Endothelial cell of umbilical vein (primary cell): ENCODE measurements around the gene SNAP25. TPM values are rescaled to one million over a fixed set of nuclear protein-coding genes. Genes with fewer than 3 reads are reported as not detected.

Experiments
- BruUV-seq: library from RNA; stranded (reverse); fragments of 400-500 nt; replicated peaks from 2 replicates; lab custom pipeline; 2021; lab: Mats Ljungman, UMichigan
- CTCF ChIA-PET: fragments of 300-600, 350-600 bp; sonication (Branson Sonifier 250); formaldehyde crosslinking; loops from one replicate; lab custom pipeline; 2021; ENCODE audit warnings: antibody characterized with exemption, inconsistent platforms; lab: Charles Lee
- POLR2A ChIA-PET: fragments of 300-600, 350-600 bp; sonication (Branson Sonifier 250); formaldehyde crosslinking; loops from one replicate; lab custom pipeline; 2021; ENCODE audit warnings: antibody characterized with exemption, inconsistent platforms; lab: Charles Lee
- DNase-seq: peaks from one replicate; pipeline ENCODE4 v3.0.0-alpha.2; 2011; ENCODE audit warnings: low read depth, low spot score
- FAIRE-seq: peaks from 2 replicates; lab custom pipeline; 2011; peaks lifted over from hg19 to GRCh38; lab: Jason Lieb, UNC
- H2AFZ ChIP-seq: 2 replicates; pipeline ENCODE4 v1.6.0; 2012; ENCODE audit warnings: low read depth, low read length, control low read depth, inconsistent platforms
- H3K27ac ChIP-seq: 2 replicates; pipeline ENCODE4 v1.5.1; 2011; ENCODE audit warnings: low read depth, mild to moderate bottlenecking, control low read depth, low read length, moderate library complexity; ENCODE audit not compliant: insufficient read depth
- H3K27me3 ChIP-seq, 2 experiments: 2 replicates each; pipeline versions ENCODE4 v1.6.0 to v1.6.1; 2011; ENCODE audit warnings: low read length in 2 of 2, mixed read lengths in 1 of 2; ENCODE audit not compliant: control insufficient read depth in 2 of 2, insufficient read depth in 2 of 2
- H3K36me3 ChIP-seq, 2 experiments: 2 replicates in 1 of 2; 3 replicates in 1 of 2; pipeline ENCODE4 v1.5.1; 2011; ENCODE audit warnings: low read length in 2 of 2, mild to moderate bottlenecking in 1 of 2, moderate library complexity in 1 of 2; ENCODE audit not compliant: control insufficient read depth in 2 of 2, insufficient read depth in 2 of 2; ENCODE audit errors: extremely low read depth in 1 of 2
- H3K4me1 ChIP-seq: 3 replicates; pipeline ENCODE4 v1.5.1; 2011; ENCODE audit warnings: mild to moderate bottlenecking, low read length; ENCODE audit not compliant: control insufficient read depth, insufficient read depth; ENCODE audit errors: extremely low read depth
- H3K4me2 ChIP-seq: 2 replicates; pipeline ENCODE4 v1.6.1; 2011; ENCODE audit warnings: low read length, control low read depth, mixed read lengths; ENCODE audit not compliant: insufficient read depth
- H3K4me3 ChIP-seq, 3 experiments: fragments of 200-600 bp in 1 of 3; sonication (generic), shearing (Covaris generic) in 1 of 3; replicated peaks in 1 of 3; 2 replicates each; pipeline ENCODE4 v1.5.1; 2011 to 2016; ENCODE audit warnings: control low read depth in 3 of 3, low read length in 3 of 3, mild to moderate bottlenecking in 2 of 3, inconsistent platforms in 1 of 3, low read depth in 1 of 3, moderate library complexity in 1 of 3; ENCODE audit not compliant: insufficient read depth in 1 of 3
- H3K79me2 ChIP-seq: 2 replicates; pipeline ENCODE4 v1.6.0; 2012; ENCODE audit warnings: low read length, inconsistent platforms; ENCODE audit not compliant: control insufficient read depth, insufficient read depth
- H3K9ac ChIP-seq: replicated peaks from 2 replicates; pipeline ENCODE3; 2011; ENCODE audit warnings: low read length, control low read depth; ENCODE audit not compliant: insufficient read depth; ENCODE audit errors: extremely low read depth
- H3K9me1 ChIP-seq: replicated peaks from 3 replicates; pipeline ENCODE4 v1.6.0; 2011; ENCODE audit warnings: mild to moderate bottlenecking, low read length; ENCODE audit not compliant: control insufficient read depth, insufficient read depth; ENCODE audit errors: extremely low read depth
- H3K9me3 ChIP-seq: replicated peaks from 2 replicates; pipeline ENCODE4 v1.5.1; 2012; ENCODE audit warnings: low read length, inconsistent platforms; ENCODE audit not compliant: control insufficient read depth, insufficient read depth
- H4K20me1 ChIP-seq: replicated peaks from 2 replicates; pipeline ENCODE3; 2011; ENCODE audit warnings: mild to moderate bottlenecking, low read length; ENCODE audit not compliant: control insufficient read depth, insufficient read depth; ENCODE audit errors: extremely low read depth
- EZH2 ChIP-seq: IDR thresholded peaks from 2 replicates; pipeline ENCODE4 v1.6.1; 2012; ENCODE audit warnings: borderline replicate concordance, low read depth, mild to moderate bottlenecking, moderate library complexity, low read length, inconsistent platforms; ENCODE audit not compliant: severe bottlenecking
- FOS ChIP-seq: IDR thresholded peaks from 2 replicates; pipeline ENCODE4 v1.6.1; 2011; ENCODE audit warnings: mild to moderate bottlenecking, low read length, moderate library complexity, borderline replicate concordance; ENCODE audit not compliant: insufficient read depth
- GATA2 ChIP-seq: IDR thresholded peaks from 2 replicates; pipeline ENCODE4 v1.7.0; 2011; ENCODE audit warnings: low read depth, mild to moderate bottlenecking, moderate library complexity, mixed read lengths, low read length; ENCODE audit not compliant: insufficient read length, insufficient read depth
- JUN ChIP-seq: IDR thresholded peaks from 2 replicates; pipeline ENCODE4 v1.6.1; 2011; ENCODE audit warnings: borderline replicate concordance, low read depth; ENCODE audit not compliant: insufficient read length, insufficient read depth
- MYC ChIP-seq: IDR thresholded peaks from one replicate; pipeline ENCODE4 v1.6.1; 2011; ENCODE audit warnings: mild to moderate bottlenecking, low read depth, low read length
- POLR2A ChIP-seq: IDR thresholded peaks from 2 replicates; pipeline ENCODE4 v1.6.1; 2012; ENCODE audit warnings: low read depth, mild to moderate bottlenecking, control low read depth, low read length
- POLR2AphosphoS5 ChIP-seq: IDR thresholded peaks from 2 replicates; pipeline ENCODE4 v1.6.1; 2012; ENCODE audit warnings: low read depth, mild to moderate bottlenecking, control low read depth, low read length, moderate library complexity; ENCODE audit not compliant: insufficient read depth
- dilution Hi-C: fragments of 300-500 bp; cut with MboI; formaldehyde crosslinking; loops from one replicate; pipeline ENCODE4 v1.15.0; 2019; ENCODE audit warnings: low sequenced_read_pairs; ENCODE audit not compliant: extremely low pct_ligation_motif_present
- intact Hi-C: fragments of 100-400 bp; cut with micrococcal nuclease; formaldehyde crosslinking; loops from one replicate; pipeline ENCODE4 v1.10.0; 2022
- polyA plus RNA-seq, 4 experiments: library from polyadenylated mRNA; depleted of rRNA in 3 of 4; stranded (reverse) in 3 of 4; unstranded in 1 of 4; fragments of >200 nt; gene quantifications; 2 replicates each; pipeline versions ENCODE4 v1.2.1 to v1.2.3, GENCODE V29; 2011 to 2012; ENCODE audit warnings: missing spikeins in 1 of 4
- total RNA-seq: library from RNA; stranded (reverse); gene quantifications from 2 replicates; pipeline ENCODE4 v1.2.3, GENCODE V29; 2021
- TF ChIP-seq, protein P1 (sequence below), 2 donors: IDR thresholded peaks; 1 replicate in 1 of 2; 2 replicates in 1 of 2; pipeline ENCODE4 v1.5.1; 2011; ENCODE audit warnings: low read length in 2 of 2, mild to moderate bottlenecking in 2 of 2, moderate library complexity in 2 of 2, control low read depth in 1 of 2, inconsistent platforms in 1 of 2, low read depth in 1 of 2; ENCODE audit not compliant: insufficient read depth in 1 of 2; ENCODE audit errors: extremely low read depth in 1 of 2
- TF ChIP-seq, protein P2 (sequence below): IDR thresholded peaks from 2 replicates; pipeline ENCODE4 v1.6.1; 2011; ENCODE audit not compliant: insufficient read depth, insufficient read length

Gene SNAP25
- total and polyA plus RNA-seq, 2 donors (not counting 3 experiments of a cell fraction or from before 2014, with no cell fraction given), result 3.9 to 4.4 TPM

- DNase-seq, result peak; percentile 26
Observed at GRCh38 chr20:10350188-10350842, 131.7 kb downstream of the SNAP25 start.

More at GRCh38 chr20:10350188-10350842, 131.7 kb downstream of the SNAP25 start:
- Histone ChIP-seq H2AFZ (no peak overlapping the region), H3K9me3 (no peaks in the 10 kb centered on the region), H3K9ac (peak overlapping the region; percentile 91), H3K27ac (peak overlapping the region; percentile 99), H4K20me1 (no peaks in the 10 kb centered on the region), H3K4me1 (peaks cover 43% of the 10 kb centered on the region), H3K79me2 (no peaks in the 10 kb centered on the region), H3K4me3 (peak overlapping the region in 1 of 3 experiments; percentile 18), H3K9me1 (no peaks in the 10 kb centered on the region), H3K27me3 (no peaks in the 10 kb centered on the region), H3K4me2 (peak overlapping the region; percentile 76), H3K36me3 (no peaks in the 10 kb centered on the region)
- dilution Hi-C loops (no loop called here), intact Hi-C loops (loop anchor here (2.0 to 10.0 kb wide), 3 partner anchors 34 to 1194 kb away; no protein-coding TSS in a partner anchor)
- no peak for FAIRE-seq
- ChIA-PET CTCF (interaction anchor here (0.7 to 3.3 kb wide), 4 partner anchors 14 to 260 kb away, joined by 3 to 14 read pairs (median 6); no protein-coding TSS in a partner anchor), POLR2A (interaction anchor here (1.3 kb wide), 1 partner anchor 83 kb away, joined by 5 read pairs; the partner anchor contains the start of gene MKKS)
- BruUV-seq, result TSS peak; percentile 45
- TF ChIP-seq FOS (no peak), GATA2 (no peak), POLR2A (no peak), MYC (no peak), EZH2 (no peak), JUN (no peak), POLR2AphosphoS5 (no peak)
- TF ChIP-seq, protein P1, sequence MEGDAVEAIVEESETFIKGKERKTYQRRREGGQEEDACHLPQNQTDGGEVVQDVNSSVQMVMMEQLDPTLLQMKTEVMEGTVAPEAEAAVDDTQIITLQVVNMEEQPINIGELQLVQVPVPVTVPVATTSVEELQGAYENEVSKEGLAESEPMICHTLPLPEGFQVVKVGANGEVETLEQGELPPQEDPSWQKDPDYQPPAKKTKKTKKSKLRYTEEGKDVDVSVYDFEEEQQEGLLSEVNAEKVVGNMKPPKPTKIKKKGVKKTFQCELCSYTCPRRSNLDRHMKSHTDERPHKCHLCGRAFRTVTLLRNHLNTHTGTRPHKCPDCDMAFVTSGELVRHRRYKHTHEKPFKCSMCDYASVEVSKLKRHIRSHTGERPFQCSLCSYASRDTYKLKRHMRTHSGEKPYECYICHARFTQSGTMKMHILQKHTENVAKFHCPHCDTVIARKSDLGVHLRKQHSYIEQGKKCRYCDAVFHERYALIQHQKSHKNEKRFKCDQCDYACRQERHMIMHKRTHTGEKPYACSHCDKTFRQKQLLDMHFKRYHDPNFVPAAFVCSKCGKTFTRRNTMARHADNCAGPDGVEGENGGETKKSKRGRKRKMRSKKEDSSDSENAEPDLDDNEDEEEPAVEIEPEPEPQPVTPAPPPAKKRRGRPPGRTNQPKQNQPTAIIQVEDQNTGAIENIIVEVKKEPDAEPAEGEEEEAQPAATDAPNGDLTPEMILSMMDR (IDR thresholded peaks at IDR 0.05; ENCODE audit: extremely low read depth in 1 of 2, insufficient read depth in 1 of 2, low read depth in 1 of 2, low read length in 2 of 2), result no peak
- TF ChIP-seq, protein P2, sequence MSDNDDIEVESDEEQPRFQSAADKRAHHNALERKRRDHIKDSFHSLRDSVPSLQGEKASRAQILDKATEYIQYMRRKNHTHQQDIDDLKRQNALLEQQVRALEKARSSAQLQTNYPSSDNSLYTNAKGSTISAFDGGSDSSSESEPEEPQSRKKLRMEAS, result no peak
